Amniotic stem cell (primary cell): Measurements from ENCODE around the gene ARPC1B.
"Not testable (repeated sequence)": the region's sequence is repeated elsewhere in the genome, so short reads cannot be mapped to it uniquely, and the experiment has no call there.

Experiments
- DNase-seq: peaks from one replicate; lab custom pipeline; 2025; lab: John Stamatoyannopoulos, UW

Gene ARPC1B

DNA sequence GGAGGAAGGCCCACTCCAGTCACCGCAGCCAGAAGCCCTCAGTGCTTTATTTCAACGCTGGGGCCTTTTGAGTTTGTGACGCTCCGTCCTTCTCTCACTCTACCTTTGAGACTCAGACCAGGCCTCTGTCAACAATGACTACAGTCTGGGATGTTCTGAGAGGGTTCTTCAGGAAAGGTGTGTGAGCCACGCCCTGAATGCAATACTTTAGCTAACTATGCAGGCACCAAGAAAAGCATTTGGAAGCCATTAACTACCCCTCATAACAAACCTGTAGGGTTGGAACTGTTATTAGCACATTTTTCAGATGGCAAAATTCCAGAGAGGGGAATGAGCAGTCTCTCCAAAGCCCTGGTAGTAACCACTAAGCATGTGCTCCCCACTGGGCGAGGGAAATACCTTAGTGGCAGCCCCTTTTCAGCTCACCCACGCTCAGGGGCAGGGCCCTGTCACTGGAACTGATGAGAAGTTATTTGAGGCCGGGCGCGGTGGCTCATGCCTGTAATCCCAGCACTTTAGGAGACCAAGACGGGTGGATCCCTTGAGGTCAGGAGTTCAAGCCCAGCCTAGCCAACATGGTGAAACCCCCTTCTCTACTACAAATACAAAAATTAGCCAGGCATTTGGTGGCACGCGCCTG is 5.7 kb upstream of the ARPC1B start:
- no peak for DNase-seq

DNA sequence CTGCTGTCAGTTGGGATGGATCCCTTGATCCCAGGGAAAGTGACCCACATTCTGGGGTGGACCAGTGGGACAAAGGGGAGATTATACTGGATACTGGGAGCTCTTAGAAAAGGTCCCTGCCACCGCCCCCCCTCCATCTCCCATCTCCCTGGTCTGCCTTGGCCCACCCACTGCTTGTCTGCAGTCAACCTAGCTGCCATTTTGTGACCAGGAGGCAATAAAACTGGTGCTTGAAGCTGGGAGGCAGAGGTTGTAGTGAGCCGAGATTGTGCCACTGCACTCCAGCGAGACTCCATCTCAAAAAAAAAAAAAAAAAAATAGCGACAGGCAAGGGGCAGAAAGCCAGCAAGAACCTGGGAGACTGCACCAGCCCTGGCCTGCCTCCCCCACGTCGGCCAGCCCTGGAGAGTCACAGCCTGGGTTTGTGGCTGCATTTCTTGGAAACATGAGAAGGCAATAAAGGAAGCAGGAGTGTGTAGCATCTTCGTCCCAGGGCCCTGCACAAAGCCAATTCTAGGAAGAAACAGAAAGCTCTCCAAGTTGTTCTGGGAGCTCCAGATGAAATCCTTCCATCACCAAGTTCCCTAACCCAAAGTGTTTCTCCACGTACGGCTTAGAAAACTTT is 4.7 kb upstream of the ARPC1B start:
- DNase-seq = no peak

DNA sequence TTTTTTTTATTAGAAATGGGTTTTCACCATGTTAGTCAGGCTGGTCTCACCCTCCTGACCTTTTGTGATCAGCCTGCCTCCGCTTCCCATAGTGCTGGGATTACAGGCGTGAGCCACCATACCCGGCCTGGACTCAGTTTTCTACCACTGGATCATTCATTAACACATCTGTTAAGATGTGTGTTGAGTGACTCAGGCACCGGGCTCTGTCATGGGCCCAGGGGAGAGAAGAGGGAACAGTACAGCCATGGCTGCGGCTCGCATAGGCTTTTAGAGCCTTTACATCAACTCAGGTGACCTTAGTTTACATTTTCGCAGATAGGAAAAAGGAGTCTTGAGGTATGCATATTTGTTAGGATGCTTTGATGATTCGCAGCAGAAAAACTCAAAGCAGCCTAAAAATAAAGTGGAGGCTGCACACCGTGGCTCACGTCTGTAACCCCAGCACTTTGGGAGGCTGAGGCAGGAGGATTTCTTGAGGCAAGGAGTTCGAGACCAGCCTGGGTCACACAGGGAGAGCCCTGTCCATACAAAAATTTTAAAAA is 3.1 kb upstream of the ARPC1B start:
- DNase-seq = no peak

DNA sequence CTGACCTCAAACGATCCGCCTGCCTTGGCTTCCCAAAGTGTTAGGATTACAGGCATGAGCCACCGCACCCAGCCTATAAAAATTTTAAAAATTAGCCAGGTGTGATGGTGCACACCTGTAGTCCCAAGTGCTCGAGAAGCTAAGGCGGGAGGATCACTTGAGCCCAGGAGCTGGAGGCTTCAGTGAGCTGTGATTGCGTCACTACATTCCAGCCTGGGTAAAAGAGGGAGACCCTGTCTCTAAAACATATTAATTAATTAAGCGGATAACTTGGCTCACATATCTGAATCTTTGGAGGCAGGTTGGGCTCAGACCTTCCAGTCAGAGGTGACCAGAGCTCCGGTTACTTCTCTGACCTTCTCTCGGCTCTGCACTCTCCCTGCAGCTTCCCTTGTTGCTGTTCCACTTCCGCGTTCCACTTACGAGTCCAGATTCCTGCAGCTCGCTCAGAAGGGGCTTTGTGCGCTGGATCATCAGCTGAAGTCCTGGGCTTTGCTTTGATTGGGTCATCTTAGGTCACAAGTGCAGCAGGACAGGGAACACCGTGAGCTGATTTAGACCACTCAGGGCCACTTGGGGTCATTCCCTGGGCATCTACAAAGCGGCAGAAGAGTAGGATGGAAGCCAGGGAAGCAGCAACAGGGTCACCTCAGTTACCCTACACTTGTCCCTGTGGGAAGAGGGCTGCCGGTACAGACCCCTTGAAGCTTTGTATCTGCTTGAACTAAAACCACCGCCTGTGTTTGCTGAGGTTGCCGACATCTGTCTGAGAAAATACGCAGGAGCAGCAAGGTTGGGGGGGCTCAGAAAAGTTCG is 2.0 kb upstream of the ARPC1B start:
- no peak for DNase-seq

DNA sequence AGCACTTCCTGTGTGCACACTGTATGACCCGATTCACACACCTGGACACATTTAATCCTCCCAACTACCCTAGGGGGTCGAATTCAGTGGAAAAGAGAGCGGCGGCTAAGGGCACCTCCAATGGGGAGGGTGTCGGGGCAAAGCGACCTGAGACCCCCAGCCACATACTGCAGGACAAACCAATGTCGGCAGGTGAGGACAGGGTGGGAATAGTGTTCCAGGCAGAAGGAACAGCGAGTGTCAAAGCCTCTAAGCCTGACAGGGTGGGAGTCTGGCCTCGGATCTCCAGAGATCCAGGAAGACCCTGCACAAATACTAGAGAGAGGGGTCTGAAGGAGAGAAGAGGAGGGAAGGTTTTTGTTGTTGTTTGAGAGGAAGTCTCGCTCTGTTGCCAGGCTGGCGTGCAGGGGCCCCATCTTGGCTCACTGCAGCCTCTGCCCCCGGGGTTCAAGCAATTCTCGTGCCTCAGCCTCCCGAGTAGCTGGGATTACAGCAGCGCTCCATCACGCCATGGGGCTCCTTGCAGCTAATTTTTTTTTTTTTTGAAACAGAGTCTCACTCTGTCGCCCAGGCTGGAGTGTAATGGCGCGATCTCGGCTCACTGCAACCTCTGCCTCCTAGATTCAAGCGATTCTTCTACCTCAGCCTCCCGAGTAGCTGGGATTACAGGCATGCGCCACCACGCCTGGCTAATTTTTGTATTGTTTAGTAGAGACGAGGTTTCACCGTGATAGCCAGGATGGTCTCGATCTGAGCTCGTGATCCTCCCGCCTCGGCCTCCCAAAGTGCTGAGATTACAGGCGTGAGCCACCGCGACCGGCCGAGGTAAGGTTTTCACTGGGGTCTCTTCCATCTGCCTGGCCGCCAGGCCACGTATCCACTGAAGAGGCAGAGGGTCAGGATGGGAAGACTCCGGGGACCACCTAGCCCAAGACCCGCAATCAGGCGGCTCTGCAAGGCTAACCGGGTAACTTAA is 1.2 kb upstream of the ARPC1B start:
- DNase-seq = no peak

DNA sequence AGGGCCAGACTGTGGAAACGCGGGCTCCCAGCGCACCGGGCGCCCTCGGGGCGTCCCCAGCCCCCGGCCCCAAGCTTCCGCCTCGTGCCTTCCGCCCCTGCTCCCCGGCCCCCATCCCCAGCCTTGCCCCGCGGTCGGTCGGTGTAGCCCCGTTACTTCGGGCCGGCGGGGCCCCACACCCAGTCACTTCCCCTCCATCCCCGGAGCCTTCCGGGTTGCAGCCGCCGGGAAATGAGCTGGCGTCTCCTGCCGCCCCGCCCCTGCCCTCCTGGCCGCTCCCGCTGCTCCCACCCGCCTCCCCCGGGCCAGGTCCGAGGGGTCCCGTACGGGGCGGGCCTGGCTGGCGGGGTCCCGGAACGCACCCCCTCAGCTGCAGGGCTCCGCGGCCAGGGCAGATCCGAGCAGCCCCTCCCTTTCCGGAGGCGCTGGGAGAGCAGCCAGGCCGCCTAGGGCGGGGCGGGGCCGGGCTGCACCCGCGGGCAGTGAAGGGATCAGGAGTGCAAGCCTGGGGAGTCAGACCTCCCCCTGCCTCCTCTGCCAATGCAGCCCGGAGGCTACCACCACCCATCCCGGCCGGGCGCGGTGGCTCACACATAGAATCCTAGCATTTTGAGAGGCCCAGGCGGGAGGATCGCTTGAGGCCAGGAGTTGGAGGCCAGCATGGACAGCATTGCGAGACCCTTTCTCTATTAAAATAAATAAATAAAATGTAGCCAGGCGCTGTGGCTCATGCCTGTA is 709 bp downstream of the ARPC1B start:
- DNase-seq = peak; percentile 16

DNA sequence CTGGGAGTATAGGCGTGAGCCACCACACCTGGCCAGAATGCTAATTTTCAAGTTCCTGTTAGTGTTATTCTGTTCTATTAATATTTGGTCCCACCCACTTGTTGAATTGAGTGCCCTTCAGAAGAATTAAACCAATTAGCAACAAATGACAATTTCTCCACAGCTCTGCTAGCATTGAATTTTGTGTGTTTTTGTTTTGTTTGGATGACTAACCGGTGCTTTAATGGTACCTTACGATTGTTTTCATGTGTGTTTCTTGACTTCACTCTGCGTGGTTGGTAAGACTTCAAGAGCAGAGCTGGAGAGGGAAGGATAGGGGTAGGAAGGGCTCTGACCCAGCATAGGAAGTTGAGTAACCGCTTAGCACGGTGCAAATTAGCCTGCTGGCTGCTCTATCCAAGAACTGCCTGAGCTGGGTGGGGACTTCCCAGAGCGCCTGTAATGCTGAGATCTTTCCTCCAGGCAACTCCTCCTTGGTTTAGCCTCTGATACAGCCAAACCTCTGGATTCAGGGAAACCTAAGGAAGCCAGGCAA is 4.6 kb downstream of the ARPC1B start:
- peak; percentile 60 for DNase-seq

DNA sequence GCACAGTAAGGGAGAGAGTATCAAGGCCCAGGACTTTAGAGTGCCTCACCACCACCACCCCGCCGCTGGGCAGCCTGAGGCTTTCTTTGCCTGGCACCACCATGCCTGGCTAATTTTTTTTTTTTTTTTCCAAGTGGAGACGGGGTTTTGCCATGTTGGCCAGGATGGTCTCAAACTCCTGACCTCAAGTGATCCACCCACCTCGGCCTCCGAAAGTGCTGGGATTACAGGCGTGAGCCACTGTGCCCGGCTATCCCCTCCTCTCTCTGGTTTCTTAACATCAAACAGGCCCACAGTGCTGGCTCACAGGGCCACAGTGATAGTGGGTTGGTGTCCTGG is 5.1 kb downstream of the ARPC1B start:
- not testable (repeated sequence) for DNase-seq

DNA sequence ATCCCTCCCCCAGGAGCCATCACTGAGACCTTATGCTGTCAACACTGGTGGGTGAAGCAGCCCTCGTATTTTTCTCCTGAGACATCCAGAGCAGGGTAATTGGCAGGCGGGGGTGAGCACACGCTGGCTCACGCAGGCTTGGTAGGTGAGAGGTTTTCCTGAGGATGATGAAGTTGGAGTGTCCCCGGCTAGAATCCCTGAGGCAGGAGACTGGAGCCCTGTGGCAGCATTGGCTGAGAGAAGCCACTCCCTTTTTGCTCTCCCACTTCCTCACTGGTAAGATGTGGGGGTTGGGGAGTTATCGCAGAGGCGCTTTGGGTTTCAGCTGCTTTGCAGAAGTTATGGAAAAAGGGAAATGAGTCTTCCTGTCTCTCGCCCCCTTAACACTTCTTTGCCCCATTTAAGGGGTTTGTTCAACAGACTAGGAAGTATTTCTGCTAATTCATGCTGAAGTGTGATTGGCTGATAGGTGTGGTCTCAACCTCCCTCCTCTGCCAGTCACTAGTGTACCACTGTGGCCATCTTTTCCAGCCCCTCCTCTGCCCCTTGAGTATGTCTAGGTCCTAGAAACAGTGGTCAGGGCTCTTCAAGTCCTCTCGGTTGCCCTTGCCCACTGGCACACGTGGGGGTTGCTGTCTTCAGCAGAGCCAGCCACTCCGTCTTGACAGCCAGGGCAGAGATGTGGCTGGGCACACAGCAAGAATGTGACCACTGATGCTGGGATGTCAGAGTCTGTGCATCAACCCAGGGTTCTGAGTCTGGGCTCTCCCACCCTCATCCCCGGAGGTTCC is 5.7 kb downstream of the ARPC1B start:
- no peak for DNase-seq

DNA sequence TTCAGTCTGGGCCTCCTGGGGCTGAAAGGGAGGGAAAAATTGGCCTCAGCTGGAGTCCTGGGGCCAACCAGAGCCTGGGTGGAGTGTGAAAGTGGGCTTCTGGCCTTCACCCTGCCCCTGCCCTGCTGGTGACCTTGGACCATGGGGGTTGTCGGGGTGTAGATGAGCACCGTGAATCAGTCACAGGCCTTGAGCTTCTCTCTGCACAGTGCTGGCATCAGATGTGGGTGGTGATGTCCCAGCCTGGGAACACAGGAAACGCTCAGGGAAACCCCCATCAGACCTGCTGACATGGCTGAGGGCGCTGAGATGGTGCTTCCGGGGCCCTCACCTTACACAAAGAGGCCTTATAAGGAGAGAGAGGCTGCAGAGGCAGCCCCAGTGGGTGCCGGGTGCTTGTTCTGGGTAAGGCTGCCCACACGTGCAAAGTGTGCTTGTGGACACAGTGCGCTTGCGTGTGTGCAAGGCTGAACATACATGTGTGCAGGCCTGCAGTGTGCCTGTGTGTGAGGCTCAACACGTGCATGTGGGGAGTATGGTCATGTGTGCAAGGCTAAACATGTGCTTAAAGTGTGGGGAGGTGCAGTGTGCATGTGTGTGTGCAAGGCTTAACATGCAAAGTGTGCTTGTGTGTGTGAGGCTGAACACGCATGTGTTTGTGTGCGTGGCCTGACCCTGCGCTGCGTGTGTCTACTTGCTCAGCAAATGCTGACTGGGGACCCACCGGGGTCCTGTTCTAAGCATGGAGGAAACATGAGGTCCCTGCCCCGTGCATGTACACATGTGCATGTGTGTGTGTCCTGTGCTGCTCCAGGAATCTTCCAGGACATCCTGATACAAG is 6.5 kb downstream of the ARPC1B start:
- DNase-seq = no peak

DNA sequence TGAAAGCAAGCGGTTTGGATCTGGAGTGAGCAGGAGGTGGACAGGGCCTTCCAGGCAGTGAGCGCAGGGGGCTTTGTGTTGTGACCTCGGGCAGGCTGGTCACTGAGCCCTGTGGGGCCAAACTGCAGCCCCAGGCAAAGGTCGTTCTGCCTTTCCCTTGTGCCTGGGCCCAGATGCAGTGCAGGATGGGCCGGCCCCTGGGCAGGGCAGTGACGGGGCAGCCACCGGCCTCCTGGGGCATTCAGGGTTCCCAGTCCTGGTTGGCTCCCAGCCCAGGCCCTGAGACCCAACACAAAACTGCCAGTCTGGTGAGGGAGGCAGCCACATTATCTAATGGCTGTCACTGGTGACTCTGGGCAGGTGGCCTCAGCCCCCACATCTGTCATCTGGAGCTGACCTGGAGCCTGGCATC is 7.1 kb downstream of the ARPC1B start:
- DNase-seq = no peak

DNA sequence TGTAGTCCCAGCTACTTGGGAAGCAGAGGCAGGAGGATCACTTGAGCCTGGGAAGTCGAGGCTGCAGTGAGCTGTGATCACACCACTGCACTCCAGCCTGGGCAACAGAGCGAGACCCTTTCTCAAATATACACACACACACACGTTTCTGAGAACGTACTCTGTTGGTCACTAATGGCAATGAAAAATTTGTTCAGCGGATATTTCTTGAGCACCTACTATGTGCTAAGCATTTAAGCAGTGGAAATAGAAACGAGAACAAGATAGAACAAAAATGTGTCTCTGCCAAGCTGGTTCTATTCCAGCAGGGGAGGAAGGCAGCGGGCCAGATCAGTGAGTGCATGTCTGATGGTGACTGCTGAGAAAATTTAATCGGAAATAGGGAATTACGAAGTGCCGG is 8.7 kb downstream of the ARPC1B start:
- no peak for DNase-seq

DNA sequence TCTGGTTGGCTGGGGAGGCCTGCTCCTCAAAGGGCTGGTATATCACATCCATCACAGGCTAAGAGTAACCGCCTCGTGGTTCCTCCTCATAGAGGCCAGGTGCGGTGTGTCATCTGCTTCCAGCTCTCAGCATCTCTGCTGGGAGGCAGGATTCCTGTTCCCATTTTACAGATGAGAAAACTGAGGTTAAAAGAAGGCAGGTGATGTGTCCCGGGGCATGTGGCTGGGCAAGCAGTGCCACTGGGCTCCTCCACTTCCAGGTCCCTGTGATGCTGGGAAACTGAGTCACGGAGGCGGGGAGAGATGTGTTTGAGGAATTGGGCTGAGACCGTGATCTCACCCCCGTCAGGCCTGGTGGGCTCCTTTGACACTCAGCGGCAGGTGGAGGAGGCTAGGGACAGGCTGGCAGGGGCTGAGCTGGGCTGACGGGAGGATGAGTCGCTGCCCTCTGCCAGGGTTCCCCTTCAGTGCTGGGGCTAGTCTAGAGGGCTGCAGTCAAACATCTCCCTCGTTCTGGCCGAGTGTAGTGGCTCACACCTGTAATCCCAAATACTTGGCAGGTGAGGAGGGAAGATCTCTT is 9.4 kb downstream of the ARPC1B start:
- DNase-seq = no peak

DNA sequence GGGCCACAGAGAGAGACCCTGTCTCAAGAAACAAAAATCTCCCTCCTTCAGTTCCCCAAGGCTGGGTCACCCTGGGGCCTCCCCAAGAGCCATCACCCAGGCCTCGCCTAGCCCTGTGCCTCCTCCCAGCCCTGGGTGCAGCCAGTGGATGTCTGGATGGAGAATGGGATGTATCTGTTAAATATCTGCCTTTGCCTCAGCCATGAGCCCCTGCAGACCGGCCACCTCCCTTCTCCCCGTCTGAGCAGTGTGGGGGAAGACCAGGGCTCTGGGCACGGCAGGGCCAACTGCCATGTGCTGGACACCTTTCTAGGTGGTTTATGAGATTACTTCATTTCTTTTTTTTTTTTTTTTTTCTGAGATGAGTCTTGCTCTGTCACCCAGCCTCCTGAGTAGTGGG is 10.0 kb downstream of the ARPC1B start:
- DNase-seq = no peak

DNA sequence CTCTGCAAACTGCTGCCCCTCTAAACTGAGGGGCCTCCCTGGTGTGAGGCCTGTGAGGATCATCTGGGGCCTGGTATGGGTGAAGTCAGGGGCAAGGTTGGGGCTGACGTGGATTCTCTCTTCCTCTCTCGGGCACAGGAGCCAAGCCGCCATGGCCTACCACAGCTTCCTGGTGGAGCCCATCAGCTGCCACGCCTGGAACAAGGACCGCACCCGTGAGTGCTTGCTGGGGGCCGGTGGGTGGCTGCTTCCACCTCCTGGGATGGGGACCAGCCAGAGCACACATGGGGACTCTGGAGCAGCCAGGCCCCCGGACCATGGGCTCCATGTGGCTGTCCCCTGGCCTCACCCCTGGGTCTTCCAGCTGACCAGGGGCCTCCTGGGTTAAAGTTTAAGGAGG is 11.0 kb downstream of the ARPC1B start:
- no peak for DNase-seq

DNA sequence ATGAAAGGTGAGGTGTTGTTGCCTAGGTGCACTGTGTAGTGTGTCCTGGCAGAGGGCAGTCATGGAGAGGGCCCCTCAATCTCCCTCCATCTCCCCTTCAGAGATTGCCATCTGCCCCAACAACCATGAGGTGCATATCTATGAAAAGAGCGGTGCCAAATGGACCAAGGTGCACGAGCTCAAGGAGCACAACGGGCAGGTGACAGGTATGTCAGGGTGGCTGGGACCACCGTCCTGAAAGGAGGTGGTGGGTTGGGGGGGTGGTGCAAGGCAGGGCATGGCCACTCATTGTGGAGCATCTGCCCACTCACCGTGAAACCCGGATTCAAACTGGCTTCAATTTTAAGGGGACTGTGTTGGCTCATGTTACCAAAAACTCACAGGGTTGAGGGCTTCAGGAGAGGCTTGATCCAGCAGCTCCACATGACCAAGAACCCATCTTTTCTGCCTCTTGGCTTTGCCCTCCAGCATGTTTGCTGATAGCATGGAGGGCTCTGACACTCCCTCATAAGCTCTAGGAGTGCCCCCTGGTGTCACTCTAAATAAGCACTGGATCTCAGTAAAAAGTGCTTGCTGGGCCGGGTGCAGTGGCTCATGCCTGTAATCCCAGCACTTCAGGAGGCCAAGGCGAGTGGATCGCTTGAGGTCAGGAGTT is 12.2 kb downstream of the ARPC1B start:
- DNase-seq = no peak

DNA sequence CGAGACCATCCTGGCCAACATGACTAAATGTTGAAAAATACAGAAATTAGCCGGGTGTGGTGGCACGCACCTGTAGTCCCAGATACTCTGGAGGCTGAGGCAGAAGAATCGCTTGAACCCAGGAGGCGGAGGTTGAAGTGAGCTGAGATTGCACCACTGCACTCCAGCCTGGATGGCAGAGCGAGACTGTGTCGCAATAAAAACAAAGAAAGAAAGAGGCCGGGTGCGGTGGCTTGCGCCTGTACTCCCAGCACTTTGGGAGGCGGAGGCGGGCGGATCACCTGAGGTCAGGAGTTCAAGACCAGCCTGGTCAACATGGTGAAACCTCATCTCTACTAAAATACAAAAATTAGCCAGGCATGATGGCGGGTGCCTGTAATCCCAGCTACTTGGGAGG is 12.7 kb downstream of the ARPC1B start:
- not testable (repeated sequence) for DNase-seq

DNA sequence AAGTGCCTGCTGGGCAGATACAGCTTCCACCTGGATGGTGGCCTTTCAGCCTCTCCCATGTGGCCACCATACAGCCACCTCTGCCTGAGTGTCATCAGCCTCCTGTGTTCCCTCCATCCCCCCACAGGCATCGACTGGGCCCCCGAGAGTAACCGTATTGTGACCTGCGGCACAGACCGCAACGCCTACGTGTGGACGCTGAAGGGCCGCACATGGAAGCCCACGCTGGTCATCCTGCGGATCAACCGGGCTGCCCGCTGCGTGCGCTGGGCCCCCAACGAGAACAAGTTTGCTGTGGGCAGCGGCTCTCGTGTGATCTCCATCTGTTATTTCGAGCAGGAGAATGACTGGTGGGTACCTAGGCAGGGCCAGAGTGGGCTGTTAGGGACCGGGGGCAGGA is 13.4 kb downstream of the ARPC1B start:
- DNase-seq = no peak
